HG03025 (cell line): ENCODE measurements around the gene CKS2.
"Not testable (repeated sequence)": the region's sequence is repeated elsewhere in the genome, so short reads cannot be mapped to it uniquely, and the experiment has no call there.

Experiments
- ATAC-seq: cut with Tn5 transposase; IDR thresholded peaks from one replicate; pipeline ENCODE4 v1.9.1; 2021; ENCODE audit warnings: mild to moderate bottlenecking, moderate library complexity; ENCODE audit not compliant: unreplicated experiment, low FRiP score

The CKS2 gene

DNA sequence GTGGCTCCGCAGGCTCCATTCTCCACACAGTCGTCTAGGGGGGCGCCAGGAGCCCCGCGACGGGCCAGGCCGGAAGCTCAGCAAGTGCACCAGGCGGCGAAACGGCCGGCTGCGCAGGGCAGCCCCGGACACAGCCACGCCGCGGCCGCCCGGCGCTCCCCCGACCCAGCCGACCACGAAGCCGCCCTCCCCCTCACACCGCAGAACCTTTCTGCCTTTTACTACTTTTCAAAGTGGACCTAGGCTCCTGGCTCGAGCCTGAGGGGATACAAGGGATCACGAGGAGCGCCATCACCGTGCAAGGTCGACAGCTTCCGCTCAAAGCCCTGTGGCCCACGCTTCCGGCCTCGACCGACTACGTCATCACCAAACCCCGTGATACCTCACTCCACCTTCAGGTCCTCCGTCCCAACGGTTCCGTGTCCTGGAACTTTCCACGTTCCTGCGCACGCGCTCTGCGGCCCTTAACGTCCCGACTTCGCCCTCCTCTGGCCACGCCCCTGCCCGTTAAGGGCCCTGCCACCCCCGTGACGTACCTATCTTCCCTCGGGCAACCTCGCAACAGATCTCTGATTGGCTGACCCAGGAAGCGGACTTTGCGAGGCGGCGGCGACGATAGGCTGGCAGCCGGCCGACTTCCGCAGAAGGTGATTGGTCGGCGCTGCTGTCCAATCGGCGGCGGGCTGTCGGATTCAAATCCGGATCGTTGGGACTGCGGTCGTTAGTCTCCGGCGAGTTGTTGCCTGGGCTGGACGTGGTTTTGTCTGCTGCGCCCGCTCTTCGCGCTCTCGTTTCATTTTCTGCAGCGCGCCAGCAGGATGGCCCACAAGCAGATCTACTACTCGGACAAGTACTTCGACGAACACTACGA, at the start of gene CKS2:
TSS of gene CKS2 (plus strand) at position 721 of the 871 bp plus-strand sequence. CDS start at position 819, 98 bp downstream.
- ATAC-seq = peak; percentile 88

DNA sequence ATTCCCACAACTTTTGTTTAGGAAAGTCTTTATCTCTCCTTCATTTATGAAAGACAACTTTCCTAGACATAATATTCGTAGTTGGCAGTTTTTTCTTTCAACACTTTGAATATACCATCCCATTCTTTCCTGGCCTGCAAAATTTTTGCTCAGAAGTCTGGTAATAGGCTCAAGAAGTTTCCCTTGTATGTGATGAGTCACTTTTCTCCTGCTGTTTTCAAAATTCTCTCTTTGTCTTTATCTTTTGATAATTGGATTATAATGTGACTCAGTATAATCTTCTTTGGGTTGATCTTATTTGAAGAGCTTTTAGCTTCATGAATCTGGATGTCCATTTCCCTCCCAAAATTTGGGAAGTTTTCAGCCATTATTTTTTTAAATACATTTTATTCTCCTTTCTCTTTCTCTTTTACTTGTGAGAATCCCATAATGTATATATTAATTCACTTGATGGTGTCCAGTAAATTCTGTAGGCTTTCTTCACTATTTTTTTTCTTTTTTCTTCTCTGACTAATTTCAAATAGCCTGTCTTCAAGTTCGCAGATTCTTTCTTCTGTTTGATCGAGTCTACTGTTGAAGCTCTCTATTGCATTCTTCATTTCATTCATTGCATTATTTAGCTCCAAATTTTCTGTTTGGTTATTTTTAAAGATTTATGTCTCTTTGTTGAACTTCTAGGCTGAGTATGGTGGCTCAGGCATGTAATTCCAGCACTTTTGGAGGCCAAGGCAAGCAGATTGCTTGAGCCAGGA, 37.3 kb upstream of the CKS2 start:
- no peak for ATAC-seq

DNA sequence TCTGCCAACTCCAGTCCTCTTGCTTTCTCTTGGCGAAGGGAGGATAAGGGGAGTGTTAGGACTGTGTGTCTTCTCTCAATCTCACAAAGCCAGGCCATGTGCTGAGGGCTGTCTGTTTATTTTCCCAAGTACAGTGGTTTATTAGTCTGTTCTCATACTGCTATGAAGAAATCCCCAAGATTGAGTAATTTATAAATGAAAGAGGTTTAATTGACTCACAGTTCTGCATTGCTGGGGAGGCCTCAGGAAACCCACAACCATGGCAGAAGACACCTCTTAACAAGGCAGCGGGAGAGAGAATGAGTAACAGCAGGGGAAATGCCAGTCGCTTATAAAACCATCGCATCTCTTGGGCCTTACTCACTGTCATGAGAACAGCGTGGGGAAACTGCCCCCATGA, 36.2 kb upstream of the CKS2 start:
- no peak for ATAC-seq

DNA sequence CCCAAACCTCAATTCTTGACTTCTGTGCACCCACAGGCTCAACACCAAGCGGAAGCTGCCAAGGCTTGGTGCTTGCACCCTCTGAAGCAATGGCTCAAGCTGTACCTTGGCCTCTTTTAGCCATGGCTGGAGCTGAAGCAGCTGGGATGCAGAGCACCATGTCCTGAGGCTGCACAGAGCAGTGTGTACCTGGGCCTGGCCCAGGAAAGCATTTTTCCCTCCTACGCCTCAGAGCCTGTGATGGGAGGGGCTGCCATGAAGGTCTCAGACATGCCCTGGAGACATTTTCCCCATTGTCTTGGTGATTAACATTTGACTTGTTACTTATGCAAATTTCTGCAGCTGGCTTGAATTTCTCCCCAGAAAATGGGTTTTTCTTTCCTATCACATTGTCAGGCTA, 35.0 kb upstream of the CKS2 start:
- ATAC-seq = not testable (repeated sequence)

DNA sequence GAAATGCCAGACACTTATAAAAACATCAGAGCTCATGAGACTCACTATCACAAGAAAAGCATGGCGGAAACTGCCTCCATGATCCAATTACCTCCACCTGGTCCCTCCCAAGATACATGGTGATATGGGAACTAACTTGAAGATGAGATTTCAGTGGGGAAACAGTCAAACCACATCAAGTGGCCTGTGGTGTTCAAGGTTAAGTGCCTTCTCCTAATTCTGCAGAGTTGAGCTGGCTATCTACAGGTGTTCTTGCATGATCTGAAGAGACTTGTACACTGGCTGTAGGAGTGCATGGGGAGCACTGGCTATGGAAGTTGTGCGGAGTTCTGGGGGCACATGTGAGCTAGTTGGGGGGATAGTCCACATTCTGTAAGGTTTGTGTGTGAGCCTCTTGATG, 34.0 kb upstream of the CKS2 start:
- no peak for ATAC-seq

DNA sequence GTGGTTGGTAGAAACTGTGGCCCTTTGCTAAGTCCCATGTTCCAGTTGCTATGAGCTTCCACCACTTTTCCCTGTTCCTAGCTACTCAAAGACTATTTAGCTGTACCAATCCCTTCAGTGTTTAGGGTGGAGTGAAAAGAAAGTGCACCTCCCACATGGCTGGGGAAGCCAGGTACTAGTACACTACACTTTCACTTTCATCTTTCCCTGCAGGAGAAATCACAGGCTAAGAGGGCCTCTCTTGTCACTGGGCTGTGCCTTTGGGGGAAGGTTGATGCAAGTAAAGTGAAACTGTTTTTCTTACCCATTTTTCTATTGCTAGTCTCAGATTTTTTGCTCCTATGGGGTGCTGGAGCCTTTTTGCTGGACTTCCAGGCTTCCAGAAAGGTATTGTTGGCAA, 33.5 kb upstream of the CKS2 start:
- no peak for ATAC-seq

DNA sequence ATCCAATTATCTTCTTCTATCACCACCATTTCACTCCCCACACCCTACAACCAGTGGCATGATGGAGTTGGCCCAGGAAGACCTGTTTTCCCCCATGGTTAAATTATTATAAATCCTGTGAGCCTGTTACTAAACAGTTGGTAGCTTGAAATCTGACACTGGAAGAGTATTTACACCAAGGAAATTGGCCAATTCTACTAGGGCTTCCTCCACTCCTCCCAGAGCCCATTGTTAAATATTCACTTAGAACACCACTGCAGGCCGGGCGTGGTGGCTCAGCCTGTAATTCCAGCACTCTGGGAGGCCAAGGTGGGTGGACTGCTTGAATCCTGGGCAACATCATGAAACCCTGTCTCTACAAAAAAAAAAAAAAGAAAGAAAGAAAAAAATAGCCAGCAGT, 32.4 kb upstream of the CKS2 start:
- ATAC-seq = no peak

DNA sequence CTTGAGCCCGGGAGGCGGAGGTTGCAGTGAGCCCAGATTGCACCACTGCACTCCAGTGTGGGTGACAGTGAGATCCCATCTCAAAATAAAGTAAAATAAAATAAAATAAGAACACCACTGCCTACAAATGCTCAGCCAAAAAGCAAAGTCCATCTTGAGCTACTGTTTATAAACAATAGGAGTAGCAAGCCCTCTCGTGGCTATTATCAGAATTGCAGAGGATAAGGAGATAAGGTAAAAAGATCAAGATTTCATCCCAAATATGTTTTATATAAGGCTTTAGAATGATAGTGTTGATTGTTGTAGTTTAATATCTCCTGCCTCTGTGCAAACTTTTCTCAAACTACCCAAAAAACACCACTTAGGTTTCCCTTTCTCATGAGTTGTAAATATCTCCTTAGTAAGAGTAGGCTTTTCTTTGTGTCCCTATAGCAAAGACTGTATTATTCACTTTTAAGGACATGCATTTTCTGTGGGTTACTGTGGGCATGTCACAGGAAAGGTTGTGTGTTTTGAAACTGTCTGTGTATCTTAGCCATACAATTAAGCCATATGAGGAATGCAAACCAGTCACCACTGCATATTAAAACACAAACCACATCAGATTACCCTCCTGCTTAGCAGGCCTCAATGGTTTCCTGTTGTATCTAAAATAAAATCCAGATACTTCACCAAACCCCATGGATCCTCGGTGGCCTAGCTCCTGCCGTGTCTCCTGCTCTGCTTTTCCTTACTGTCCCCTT, 31.8 kb upstream of the CKS2 start:
- no peak for ATAC-seq

DNA sequence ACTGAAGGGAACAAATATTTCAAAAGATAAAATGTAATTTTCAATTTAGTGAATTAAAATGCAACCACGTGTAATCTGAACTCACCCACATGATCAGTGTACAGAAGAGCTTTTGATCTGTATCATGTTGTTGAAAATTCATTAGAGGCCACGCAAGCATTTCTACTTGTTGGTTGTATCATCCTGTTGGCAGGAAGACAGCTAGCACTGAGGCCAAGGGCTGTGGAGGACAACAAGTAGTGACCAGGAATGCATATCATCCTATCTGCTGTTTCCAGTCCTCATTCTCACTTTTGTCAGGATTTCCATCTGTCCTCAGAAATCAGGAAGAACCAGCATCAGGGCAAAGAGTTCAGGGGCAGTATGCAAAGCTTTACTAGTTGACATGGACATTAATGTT, 29.9 kb upstream of the CKS2 start:
- no peak for ATAC-seq

DNA sequence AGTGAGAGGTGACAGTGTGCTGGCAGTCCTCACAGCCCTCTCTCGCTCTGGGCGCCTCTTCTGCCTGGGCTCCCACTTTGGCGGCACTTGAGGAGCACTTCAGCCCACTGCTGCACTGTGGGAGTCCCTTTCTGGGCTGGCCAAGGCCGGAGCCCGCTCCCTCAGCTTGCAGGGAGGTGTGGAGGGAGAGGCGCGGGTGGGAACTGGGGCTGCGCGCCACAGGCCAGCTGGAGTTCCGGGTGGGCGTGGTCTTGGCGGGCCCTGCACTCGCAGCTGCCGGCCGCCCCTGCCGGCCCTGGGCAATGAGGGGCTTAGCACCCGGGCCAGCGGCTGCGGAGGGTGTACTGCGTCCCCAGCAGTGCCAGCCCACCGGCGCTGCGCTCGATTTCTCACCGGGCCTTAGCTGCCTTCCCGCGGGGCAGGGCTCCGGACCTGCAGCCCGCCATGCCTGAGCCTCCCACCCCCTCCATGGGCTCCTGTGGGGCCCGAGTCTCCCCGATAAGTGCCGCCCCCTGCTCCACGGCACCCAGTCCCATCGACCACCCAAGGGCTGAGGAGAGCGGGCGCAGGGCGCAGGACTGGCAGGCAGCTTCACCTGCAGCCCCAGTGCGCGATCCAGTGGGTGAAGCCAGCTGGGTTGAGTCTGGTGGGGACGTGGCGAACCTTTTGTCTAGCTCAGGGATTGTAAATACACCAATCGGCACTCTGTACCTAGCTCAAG, 28.6 kb upstream of the CKS2 start:
- not testable (repeated sequence) for ATAC-seq

DNA sequence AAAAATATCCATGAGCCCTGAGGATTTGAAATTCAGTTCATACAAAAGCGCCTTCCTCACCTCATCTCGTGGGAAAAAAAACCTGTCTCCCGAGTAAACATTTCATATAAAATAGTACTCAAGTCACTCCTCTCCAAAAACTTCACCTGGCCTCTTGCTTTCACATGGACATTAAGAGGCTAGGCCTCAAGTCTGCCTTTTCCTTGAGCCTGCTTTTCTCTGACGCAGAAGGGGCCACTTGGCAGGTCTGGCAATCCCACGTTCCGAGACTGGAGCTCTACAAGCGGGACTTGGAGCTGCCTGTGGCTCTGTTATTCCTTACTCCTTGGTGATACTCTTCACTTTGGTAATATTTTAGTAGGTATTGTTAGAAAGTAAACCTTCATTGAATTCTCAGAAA, 26.9 kb upstream of the CKS2 start:
- ATAC-seq = no peak

DNA sequence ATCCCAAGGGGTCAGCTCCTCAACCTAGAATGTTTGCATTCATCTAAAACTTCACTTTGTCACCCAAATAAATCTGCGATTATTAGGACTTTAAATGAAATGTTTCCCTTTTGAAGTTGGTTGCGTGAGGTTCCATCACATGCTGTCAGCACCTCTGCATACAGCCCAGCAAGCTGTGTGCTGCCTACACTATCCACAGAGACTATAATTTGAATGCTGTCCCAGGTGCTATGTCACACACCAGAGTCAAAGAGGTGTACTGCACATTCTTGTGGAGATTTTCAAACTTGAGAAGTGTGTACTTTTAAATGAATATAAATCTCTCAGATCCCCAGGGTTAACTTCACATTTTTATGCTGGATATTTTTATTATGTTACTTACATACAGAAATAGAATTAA, 19.3 kb upstream of the CKS2 start:
- ATAC-seq = no peak

DNA sequence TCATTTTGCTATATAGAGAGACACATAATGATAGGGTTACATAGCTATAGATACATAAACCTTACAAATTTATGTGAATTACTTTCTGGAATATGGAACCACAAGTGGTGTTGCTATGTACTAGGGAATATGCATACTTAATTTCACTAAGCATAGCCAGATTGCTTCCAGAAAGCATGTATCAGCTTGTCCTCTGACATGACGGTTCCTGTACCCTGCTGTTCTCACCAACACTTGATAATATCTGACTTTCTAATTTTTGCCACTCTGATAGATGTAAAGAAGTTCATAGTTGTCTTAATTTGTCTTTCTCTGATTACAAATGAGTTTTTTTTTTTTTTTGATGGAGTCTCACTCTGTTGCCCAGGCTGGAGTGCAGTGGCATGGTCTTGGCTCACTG, 18.0 kb upstream of the CKS2 start:
- no peak for ATAC-seq

DNA sequence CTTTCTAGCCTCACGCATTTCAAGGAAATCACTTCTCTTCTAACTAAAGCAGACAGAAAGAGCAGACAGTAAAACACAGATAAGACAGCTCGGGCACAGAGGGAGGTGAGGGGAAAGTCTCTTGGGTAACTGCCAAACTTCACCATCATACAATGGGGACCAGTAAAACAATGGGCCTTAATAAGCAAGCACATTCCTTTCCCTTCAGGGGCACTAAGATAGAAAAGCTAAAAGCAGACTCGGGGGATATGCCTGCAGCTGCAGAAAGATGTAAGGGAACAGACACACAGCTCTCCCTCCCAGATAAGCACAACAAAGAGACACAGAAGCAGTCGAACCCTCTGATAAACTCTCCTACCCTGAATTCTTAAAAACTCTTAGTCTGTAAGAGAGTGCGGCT, 15.6 kb upstream of the CKS2 start:
- no peak for ATAC-seq

DNA sequence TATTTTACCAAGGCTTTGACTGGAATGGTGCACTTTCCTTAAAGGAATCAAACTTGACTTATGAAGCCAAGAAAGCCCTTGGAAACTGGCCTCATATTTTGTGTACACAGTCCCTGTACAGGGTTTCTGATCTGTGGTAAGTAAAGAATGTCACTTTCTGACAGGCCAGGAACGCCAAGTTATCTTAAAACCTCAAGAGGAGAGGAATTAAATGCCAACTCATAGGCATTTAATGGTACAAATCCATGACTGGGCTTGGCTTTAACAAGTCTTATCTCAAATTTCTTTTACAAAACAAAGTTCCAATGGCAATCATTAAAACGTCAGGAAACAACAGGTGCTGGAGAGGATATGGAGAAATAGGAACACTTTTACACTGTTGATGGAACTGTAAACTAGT, 9.0 kb upstream of the CKS2 start:
- ATAC-seq = not testable (repeated sequence)

DNA sequence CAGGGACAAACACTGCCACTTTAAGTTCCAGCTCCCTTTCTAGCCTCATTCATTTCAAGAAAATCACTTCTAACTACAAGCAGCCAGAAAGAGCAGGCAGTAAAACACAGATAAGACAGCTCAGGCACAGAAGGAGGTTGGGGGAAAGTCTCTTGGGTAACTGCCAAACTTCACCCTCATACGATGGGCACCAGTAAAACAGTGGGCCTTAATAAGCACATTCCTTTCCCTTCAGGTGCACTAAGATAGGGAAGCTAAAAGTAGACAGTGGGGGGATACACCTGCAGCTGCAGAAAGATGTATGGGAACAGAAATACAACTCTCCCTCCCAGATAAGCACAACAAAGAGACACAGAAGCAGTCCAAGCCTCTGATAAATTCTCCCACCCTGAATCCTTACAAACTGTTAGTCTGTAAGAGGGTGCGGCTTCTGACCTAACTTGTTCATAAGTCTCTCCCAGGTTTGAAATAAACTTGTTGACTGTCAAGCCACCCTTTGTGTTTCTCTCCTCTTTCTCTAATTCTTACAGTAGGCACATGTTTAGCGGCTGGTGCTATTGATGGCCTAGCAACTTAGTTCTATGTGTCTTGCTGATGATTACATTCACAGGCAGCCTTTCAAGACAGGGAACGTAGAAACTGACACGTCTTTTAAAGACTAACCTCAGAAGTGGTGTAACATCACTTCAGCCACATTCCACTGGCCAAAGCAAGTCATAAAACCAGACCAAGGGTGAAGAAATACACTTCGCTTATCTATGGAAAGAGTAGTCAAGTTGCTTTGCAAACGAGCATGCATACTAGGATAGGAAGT, 6.8 kb upstream of the CKS2 start:
- ATAC-seq = no peak

DNA sequence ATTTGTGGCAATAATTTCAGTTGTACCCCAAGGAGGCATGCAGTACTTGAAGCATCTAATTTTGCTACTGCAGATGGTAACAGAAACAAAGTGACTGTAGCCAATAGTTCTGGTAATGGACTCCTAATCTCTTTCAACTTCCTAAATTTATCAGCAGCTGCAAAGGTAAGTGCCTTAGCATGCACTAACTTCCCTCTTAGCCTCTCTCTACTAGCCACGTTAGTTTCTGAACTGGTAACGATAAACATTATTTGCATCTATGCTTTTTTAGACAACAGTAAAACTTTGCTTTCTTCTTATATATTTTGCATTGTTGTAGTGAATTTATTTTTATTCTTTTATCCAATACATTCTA, 6.2 kb upstream of the CKS2 start:
- peak; percentile 83 for ATAC-seq

DNA sequence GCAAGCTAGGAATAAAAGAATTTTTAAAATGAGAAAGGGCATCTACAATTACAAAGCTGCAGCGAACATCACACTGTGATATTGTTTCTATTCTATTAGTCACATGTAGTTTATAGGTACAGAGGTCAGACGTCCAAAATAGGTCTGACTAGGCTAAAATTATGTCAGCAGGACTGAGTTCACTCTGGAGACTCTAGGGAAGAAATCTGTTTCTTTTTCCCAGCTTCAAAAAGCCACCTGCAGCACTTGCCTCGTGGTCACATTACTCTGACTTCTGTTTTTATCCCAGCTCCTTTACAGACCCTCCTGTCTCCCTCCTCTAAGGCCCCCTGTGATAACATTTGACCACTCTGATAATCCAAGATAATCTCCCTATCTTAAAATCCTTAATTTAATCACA, 5.1 kb upstream of the CKS2 start:
- ATAC-seq = no peak

DNA sequence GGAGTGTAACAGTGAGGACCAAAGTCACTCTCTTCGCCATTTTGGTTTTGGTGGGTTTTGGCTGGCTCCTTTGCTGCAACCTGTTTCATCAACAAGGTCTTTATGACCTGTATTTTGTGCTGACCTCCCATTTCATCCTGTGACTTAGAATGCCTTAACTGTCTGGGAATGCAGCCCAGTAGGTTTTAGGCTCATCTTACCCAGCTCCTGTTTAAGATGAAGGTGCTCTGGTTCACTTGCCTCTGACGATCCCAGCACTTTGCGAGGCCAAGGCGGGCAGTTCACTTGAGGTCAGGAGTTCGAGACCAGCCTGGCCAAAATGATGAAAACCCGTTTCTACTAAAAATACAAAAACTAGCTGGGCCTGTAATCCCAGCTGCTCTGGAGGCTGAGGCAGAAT, 1.8 kb upstream of the CKS2 start:
- ATAC-seq = no peak
